HG03571 (cell line): ENCODE measurements around the gene CCDC142.
"Not testable (repeated sequence)": the region's sequence is repeated elsewhere in the genome, so short reads cannot be mapped to it uniquely, and the experiment has no call there.

ENCODE experiments used
- ATAC-seq: cut with Tn5 transposase; IDR thresholded peaks from one replicate; pipeline ENCODE4 v1.9.1; 2021; ENCODE audit not compliant: unreplicated experiment

Gene CCDC142

GRCh38 chr2:74499940-74500577 lies 17.3 kb upstream of the CCDC142 start:
- ATAC-seq, result no peak

GRCh38 chr2:74499267-74499939 lies 16.6 kb upstream of the CCDC142 start, which contains the start of gene LBX2:
Gene LBX2 (minus strand): TSS chr2:74499603. CDS start chr2:74499537, 66 bp downstream.
- ATAC-seq, result no peak

- ATAC-seq, result no peak
Observed at GRCh38 chr2:74498500-74499266, 15.9 kb upstream of the CCDC142 start.

- no peak for ATAC-seq
Observed at GRCh38 chr2:74497777-74498499, 15.1 kb upstream of the CCDC142 start.

GRCh38 chr2:74496997-74497776 lies 14.4 kb upstream of the CCDC142 start:
- no peak for ATAC-seq

GRCh38 chr2:74495440-74495839 lies 12.6 kb upstream of the CCDC142 start:
- no peak for ATAC-seq

- ATAC-seq, result no peak
Observed at GRCh38 chr2:74493546-74493945, 10.7 kb upstream of the CCDC142 start.

GRCh38 chr2:74491648-74492544 lies 9.1 kb upstream of the CCDC142 start:
- no peak for ATAC-seq

GRCh38 chr2:74489906-74490305 lies 7.1 kb upstream of the CCDC142 start:
- ATAC-seq, result no peak

- no peak for ATAC-seq
Observed at GRCh38 chr2:74488643-74489481, 6.1 kb upstream of the CCDC142 start.

GRCh38 chr2:74486141-74486540 lies 3.3 kb upstream of the CCDC142 start:
- ATAC-seq, result no peak

GRCh38 chr2:74483675-74484164 lies 922 bp upstream of the CCDC142 start:
- not testable (repeated sequence) for ATAC-seq

- peak; percentile 44 for ATAC-seq
Observed at GRCh38 chr2:74481961-74482800, 617 bp downstream of the CCDC142 start.

GRCh38 chr2:74481431-74481830 lies 1.4 kb downstream of the CCDC142 start:
- no peak for ATAC-seq

GRCh38 chr2:74474899-74475298 lies 7.9 kb downstream of the CCDC142 start:
- ATAC-seq, result no peak

- no peak for ATAC-seq
Observed at GRCh38 chr2:74474481-74474880, 8.3 kb downstream of the CCDC142 start.

- ATAC-seq, result no peak
Observed at GRCh38 chr2:74472945-74473258, 9.9 kb downstream of the CCDC142 start.
